Fibroblast of pulmonary artery (primary cell): Measurements from ENCODE around the gene MYLK2.

Experiments
- DNase-seq: peaks from one replicate; pipeline ENCODE4 v3.0.0-alpha.2; 2010; ENCODE audit warnings: low read depth
- H3K4me3 ChIP-seq: replicated peaks from 2 replicates; pipeline ENCODE4 v1.5.1; 2011; ENCODE audit warnings: low read depth, mild to moderate bottlenecking, control low read depth, low read length, moderate library complexity
- TF ChIP-seq, protein P1 (sequence below): IDR thresholded peaks from 2 replicates; pipeline ENCODE4 v1.5.1; 2011; ENCODE audit warnings: mild to moderate bottlenecking, control low read depth, low read length, inconsistent platforms; ENCODE audit errors: missing control alignments

Gene MYLK2

GRCh38 chr20:31861135-31861384 is 41.9 kb downstream of the MYLK2 start:
- DNase-seq = no peak
- TF ChIP-seq, protein P1, sequence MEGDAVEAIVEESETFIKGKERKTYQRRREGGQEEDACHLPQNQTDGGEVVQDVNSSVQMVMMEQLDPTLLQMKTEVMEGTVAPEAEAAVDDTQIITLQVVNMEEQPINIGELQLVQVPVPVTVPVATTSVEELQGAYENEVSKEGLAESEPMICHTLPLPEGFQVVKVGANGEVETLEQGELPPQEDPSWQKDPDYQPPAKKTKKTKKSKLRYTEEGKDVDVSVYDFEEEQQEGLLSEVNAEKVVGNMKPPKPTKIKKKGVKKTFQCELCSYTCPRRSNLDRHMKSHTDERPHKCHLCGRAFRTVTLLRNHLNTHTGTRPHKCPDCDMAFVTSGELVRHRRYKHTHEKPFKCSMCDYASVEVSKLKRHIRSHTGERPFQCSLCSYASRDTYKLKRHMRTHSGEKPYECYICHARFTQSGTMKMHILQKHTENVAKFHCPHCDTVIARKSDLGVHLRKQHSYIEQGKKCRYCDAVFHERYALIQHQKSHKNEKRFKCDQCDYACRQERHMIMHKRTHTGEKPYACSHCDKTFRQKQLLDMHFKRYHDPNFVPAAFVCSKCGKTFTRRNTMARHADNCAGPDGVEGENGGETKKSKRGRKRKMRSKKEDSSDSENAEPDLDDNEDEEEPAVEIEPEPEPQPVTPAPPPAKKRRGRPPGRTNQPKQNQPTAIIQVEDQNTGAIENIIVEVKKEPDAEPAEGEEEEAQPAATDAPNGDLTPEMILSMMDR = no peak
- peak overlapping the region; percentile 44 for H3K4me3 ChIP-seq

GRCh38 chr20:31861385-31862156 is 42.4 kb downstream of the MYLK2 start:
- TF ChIP-seq, protein P1 = no peak
- peak; percentile 64 for DNase-seq
- peak overlapping the region; percentile 44 for H3K4me3 ChIP-seq

GRCh38 chr20:31862157-31862470 is 43.0 kb downstream of the MYLK2 start:
- TF ChIP-seq, protein P1 = no peak
- H3K4me3 ChIP-seq = no peak overlapping the region
- no peak for DNase-seq

- H3K4me3 ChIP-seq = no peak overlapping the region
- DNase-seq = no peak
- TF ChIP-seq, protein P1 = no peak
These were observed 43.4 kb downstream of the MYLK2 start for GRCh38 chr20:31862506-31862905.

GRCh38 chr20:31863296-31864085 is 44.3 kb downstream of the MYLK2 start:
- DNase-seq = no peak
- no peak overlapping the region for H3K4me3 ChIP-seq
- TF ChIP-seq, protein P1 = no peak

DNA sequence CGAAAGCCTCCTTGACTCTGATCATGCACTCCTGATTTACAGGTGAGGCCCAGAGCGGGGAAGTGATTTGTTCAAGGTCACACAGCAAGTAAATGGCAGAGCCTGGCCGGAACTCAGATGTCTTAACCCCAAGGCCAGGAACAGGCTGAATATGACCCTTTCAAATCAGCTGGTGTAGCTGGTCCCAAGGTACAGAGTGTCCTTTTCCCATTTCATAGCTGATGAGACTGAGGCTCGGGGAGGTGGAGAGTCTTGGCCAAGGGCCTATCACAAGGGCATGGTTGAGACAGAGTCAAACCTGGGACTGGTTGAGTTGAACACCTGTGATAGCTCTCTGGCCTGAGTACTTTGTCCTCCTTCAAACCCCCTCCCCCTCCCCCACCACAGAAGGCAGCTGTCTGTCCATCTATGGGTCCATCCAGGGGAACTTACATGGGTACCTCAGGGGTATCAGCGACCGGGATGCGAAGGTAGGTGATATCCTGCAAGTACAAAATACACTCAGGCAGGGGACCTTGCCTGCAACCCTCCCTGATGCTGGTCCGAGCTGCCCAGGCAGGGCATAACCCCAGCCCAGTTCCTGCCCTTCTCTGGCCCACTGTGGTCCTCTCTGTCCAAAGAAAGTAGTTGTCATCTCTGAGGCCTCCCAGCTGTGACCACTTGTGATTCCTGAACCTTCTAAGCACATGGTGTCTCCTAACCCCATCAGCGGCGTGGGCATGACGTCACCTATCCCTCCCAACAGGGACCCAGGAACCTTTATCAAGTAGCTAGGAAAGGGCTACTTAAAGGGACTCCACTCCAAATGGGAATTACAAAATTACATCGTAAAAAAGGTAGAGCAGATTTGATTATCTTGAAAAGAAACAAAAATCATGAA is 45.6 kb downstream of the MYLK2 start:
- TF ChIP-seq, protein P1 = no peak
- H3K4me3 ChIP-seq = no peak overlapping the region
- DNase-seq = no peak
